ENCODE measurements around the gene CAPN2. TPM values are rescaled to one million over a fixed set of nuclear protein-coding genes. Genes with fewer than 3 reads are reported as not detected.

The CAPN2 gene
- total RNA-seq, 1 donor from 2014 or later: 151 TPM

GRCh38 chr1:223702735-223703667, 9.3 kb upstream of the CAPN2 start:
- no peak for DNase-seq (ENCODE audit: low spot score)

- DNase-seq (ENCODE audit: low spot score): no peak
These were observed 8.7 kb upstream of the CAPN2 start for GRCh38 chr1:223703668-223704013.

- DNase-seq (ENCODE audit: low spot score): peak; percentile 53
These were observed 7.1 kb upstream of the CAPN2 start for GRCh38 chr1:223704921-223705878.

GRCh38 chr1:223706077-223706973, 6.0 kb upstream of the CAPN2 start:
- DNase-seq (ENCODE audit: low spot score): peak; percentile 99

- peak; percentile 97 for DNase-seq (ENCODE audit: low spot score)
These were observed 4.9 kb upstream of the CAPN2 start for GRCh38 chr1:223707256-223708000.

- DNase-seq (ENCODE audit: low spot score): no peak
These were observed 4.4 kb upstream of the CAPN2 start for GRCh38 chr1:223708001-223708359.

GRCh38 chr1:223708651-223709268, 3.6 kb upstream of the CAPN2 start:
- no peak for DNase-seq (ENCODE audit: low spot score)

GRCh38 chr1:223709598-223709997, 2.7 kb upstream of the CAPN2 start:
- peak; percentile 74 for DNase-seq (ENCODE audit: low spot score)

GRCh38 chr1:223710179-223711133, 1.9 kb upstream of the CAPN2 start:
- DNase-seq (ENCODE audit: low spot score): no peak

GRCh38 chr1:223711173-223711572, 1.2 kb upstream of the CAPN2 start:
- DNase-seq (ENCODE audit: low spot score): no peak

- no peak for DNase-seq (ENCODE audit: low spot score)
These were observed 569 bp upstream of the CAPN2 start for GRCh38 chr1:223711747-223712193.

- no peak for DNase-seq (ENCODE audit: low spot score)
These were observed 623 bp downstream of the CAPN2 start for GRCh38 chr1:223712850-223713474.

- DNase-seq (ENCODE audit: low spot score): no peak
These were observed 1.4 kb downstream of the CAPN2 start for GRCh38 chr1:223713546-223714420.

GRCh38 chr1:223714421-223714724, 2.0 kb downstream of the CAPN2 start:
- DNase-seq (ENCODE audit: low spot score): no peak

GRCh38 chr1:223714849-223715603, 2.7 kb downstream of the CAPN2 start:
- peak; percentile 82 for DNase-seq (ENCODE audit: low spot score)

- no peak for DNase-seq (ENCODE audit: low spot score)
These were observed 3.3 kb downstream of the CAPN2 start for GRCh38 chr1:223715604-223716172.

Data from umbilical cord (tissue), 2 donors.